ENCODE results near the gene TMEM176B.

- TF ChIP-seq CTCF (IDR thresholded peaks at IDR 0.05) = no peak
- TF ChIP-seq POLR2A (IDR thresholded peaks at IDR 0.05) = no peak
Observed at GRCh38 chr7:150823043-150823442, 22.9 kb upstream of the TMEM176B start.
